MM.1S (cell line): ENCODE data around the gene TP53I3.

Source experiments
- EZH2 ChIP-seq: fragments of 300-600 bp; sonication (generic); optimal IDR thresholded peaks from 2 replicates; pipeline ENCODE3; 2017; ENCODE audit warnings: low read depth, mild to moderate bottlenecking, antibody characterized with exemption, low read length, mixed read lengths
- EZH2phosphoT487 ChIP-seq: fragments of 300-600 bp; sonication (generic); IDR thresholded peaks from 2 replicates; pipeline ENCODE4 v1.6.1; 2018; ENCODE audit warnings: antibody characterized with exemption, low read length
- TF ChIP-seq, protein P1 (sequence below): fragments of 300-600 bp; sonication (generic); IDR thresholded peaks from 2 replicates; pipeline ENCODE4 v1.5.1; 2016; ENCODE audit warnings: antibody characterized with exemption, low read length, mixed read lengths

DNA sequence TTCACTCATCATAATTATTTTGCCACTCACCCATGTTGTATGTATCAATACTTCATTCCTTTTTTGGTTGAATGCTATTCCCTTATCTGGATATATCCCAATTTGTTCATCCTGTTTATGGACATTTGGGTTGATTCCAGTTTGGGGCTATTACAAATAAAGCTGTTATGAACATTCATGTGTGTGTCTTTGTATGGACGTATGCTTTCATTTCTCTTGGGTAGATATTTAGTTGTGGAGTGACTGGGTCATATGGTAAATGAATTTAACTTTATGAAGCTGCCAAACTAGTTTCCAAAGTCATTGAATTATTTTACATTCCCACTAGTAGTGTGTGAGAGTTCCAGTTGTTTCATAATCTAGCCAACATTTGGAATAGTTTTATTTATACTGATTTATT is 41.3 kb upstream of the TP53I3 start:
- TF ChIP-seq, protein P1, sequence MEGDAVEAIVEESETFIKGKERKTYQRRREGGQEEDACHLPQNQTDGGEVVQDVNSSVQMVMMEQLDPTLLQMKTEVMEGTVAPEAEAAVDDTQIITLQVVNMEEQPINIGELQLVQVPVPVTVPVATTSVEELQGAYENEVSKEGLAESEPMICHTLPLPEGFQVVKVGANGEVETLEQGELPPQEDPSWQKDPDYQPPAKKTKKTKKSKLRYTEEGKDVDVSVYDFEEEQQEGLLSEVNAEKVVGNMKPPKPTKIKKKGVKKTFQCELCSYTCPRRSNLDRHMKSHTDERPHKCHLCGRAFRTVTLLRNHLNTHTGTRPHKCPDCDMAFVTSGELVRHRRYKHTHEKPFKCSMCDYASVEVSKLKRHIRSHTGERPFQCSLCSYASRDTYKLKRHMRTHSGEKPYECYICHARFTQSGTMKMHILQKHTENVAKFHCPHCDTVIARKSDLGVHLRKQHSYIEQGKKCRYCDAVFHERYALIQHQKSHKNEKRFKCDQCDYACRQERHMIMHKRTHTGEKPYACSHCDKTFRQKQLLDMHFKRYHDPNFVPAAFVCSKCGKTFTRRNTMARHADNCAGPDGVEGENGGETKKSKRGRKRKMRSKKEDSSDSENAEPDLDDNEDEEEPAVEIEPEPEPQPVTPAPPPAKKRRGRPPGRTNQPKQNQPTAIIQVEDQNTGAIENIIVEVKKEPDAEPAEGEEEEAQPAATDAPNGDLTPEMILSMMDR, result no peak
- no peak for TF ChIP-seq EZH2
- TF ChIP-seq EZH2phosphoT487, result no peak
